Bronchial epithelial cell (primary cell): Measurements from ENCODE around the gene ZC3H7B. TPM values are rescaled to one million over a fixed set of nuclear protein-coding genes. Genes with fewer than 3 reads are reported as not detected.

Source experiments
- DNase-seq: peaks from one replicate; pipeline ENCODE4 v3.0.0-alpha.2; 2010; ENCODE audit warnings: low read depth
- FAIRE-seq: peaks from 2 replicates; lab custom pipeline; 2011; peaks lifted over from hg19 to GRCh38; lab: Jason Lieb, UNC
- H3K27me3 ChIP-seq: 2 replicates; pipeline ENCODE4 v1.5.1; 2011; ENCODE audit warnings: low read length; ENCODE audit not compliant: control insufficient read depth, insufficient read depth
- H3K36me3 ChIP-seq: 2 replicates; pipeline ENCODE4 v1.5.1; 2011; ENCODE audit warnings: low read length; ENCODE audit not compliant: control insufficient read depth, insufficient read depth
- H3K4me3 ChIP-seq: 2 replicates; pipeline ENCODE4 v1.5.1; 2011; ENCODE audit warnings: mild to moderate bottlenecking, low read depth, low read length, control low read depth
- total RNA-seq: library from RNA; depleted of rRNA; stranded (reverse); fragments of >200 nt; gene quantifications from 2 replicates; pipeline ENCODE4 v1.2.1, GENCODE V29; 2014
- TF ChIP-seq, protein P1 (sequence below): IDR thresholded peaks from 2 replicates; pipeline ENCODE4 v1.5.1; 2011; ENCODE audit warnings: mild to moderate bottlenecking, moderate library complexity, low read length, control low read depth, inconsistent platforms; ENCODE audit not compliant: insufficient read depth, severe bottlenecking

Gene ZC3H7B
- total RNA-seq, 1 donor from 2014 or later = 14.5 TPM

- DNase-seq (no peak), FAIRE-seq (no peak)
- TF ChIP-seq, protein P1, sequence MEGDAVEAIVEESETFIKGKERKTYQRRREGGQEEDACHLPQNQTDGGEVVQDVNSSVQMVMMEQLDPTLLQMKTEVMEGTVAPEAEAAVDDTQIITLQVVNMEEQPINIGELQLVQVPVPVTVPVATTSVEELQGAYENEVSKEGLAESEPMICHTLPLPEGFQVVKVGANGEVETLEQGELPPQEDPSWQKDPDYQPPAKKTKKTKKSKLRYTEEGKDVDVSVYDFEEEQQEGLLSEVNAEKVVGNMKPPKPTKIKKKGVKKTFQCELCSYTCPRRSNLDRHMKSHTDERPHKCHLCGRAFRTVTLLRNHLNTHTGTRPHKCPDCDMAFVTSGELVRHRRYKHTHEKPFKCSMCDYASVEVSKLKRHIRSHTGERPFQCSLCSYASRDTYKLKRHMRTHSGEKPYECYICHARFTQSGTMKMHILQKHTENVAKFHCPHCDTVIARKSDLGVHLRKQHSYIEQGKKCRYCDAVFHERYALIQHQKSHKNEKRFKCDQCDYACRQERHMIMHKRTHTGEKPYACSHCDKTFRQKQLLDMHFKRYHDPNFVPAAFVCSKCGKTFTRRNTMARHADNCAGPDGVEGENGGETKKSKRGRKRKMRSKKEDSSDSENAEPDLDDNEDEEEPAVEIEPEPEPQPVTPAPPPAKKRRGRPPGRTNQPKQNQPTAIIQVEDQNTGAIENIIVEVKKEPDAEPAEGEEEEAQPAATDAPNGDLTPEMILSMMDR = no peak
- Histone ChIP-seq H3K27me3 (peaks cover 5% of the 10 kb centered on the region), H3K36me3 (no peaks in the 10 kb centered on the region), H3K4me3 (no peak overlapping the region)
Measured at GRCh38 chr22:41366323-41367029, 65.2 kb downstream of the ZC3H7B start.

DNA sequence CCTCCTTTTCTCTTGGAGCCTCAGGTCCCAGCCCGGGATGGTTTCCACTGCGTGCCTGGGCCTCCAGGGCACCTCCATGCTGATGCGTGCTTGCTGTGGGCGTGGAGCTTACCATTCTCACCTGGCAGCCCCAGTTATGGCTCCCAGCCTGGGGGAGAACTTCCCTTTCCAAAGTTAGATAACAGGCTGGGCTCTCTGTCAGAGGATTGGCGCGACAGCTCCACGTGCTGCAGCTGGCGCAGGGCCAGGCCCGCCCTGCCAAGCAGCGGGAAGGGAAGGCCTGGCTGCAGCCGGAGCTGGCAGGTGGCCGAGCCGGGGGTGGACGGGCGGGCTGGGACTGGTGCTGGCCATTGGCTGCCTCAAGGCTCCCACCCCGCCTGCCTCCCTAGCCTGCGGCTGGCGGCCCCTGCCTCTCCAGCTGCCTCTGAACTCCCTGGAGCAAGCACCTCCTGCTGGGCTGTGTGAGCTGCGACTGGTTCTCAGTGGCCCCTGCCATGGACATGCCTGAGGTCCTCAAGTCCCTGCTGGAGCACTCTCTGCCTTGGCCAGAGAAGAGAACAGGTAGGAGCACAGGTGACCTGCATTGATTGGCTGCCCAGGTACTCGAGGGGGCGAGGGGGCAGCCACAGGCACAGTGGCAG lies 65.8 kb downstream of the ZC3H7B start:
- Histone ChIP-seq H3K36me3 (no peaks in the 10 kb centered on the region), H3K4me3 (peak overlapping the region; percentile 4), H3K27me3 (peaks cover 5% of the 10 kb centered on the region)
- peak; percentile 89 for DNase-seq
- FAIRE-seq = peak; percentile 58
- TF ChIP-seq, protein P1 = peak; percentile 26

DNA sequence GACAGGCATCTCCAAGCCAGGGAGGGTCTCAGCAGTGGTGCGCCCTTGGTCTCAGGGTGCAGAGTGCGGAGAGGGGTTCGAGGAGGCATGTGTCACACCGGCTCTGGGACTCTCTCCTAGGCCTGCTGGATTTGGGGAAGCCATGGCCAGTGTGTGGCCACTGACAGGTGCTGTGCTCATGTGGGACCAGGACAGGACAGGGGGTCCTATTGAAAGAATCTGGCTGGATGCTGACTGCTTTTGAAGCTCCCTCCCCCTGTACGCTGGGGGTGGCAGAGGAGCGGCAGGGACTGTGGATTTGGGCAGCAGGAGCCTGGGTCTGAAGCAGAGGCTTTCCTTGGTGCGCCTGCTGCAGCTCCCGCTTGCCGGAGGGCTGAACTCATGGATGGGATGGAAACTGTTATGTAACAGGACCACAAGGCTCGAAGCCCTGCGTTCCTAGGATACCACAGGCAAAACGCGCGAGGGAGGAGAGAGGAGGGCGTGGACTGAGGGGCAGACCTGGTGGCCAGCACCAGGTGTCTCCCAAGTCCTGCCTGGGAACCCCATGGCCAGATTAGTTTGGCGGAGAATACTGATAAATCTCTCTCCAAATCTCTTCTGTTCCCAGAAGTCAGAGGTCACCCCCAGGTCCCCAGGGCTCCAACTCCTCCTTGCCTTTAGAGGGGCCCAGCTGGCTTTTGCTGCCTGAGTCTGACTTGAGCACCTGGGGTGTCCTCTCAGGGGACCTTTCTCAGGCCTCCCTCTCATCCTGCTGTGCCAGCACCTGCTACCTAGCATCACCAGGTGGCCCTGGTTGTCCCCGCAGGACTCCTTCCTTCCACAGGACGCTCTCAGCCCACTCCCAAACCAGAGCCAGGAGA lies 66.6 kb downstream of the ZC3H7B start:
- H3K27me3 ChIP-seq = peaks cover 5% of the 10 kb centered on the region
- H3K4me3 ChIP-seq = peak overlapping the region; percentile 4
- DNase-seq = peak; percentile 13
- no peak for FAIRE-seq
- TF ChIP-seq, protein P1 = no peak
- no peaks in the 10 kb centered on the region for H3K36me3 ChIP-seq

DNA sequence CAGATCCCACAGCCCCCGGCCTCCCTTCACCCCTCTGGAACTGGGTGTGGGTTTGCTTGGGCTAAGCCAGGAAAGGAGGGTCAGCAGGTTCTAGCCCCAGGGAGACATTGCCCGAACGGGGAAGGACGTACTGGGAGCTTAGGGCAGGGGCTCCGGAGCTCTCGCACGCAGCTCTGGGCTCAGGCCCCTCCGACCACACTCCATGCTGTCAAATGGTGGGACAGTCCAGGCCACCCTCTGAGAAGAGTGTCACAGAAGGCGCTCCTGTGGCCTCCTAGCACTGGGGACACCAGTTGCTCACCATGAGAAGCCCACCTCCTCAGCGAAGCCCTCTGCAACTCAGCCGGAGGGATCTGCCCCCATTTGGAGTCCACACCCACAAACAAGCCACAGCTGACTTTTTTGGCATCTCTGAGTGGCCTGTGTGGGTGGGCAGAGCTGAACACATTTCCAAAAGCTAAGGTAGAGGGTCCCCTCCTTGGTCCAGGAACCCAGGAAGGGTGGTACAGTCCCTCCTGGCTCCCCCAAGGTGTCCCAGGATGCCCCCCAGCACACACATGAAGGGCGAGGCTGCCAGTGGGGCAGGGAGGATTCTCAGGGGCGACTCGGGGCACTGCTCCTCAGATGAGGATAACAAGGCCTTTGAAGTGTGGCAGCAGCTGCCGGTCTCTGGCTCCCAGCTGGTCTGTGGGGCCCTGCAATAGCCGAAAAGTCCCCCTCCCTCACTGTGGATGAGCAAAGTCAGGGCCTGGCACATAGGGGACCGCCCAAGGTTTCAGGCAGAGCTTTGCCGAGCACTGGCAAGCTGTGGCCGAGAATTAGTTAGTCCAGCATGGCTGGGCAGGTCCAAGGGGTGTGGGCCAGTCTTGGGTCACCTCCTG lies 67.5 kb downstream of the ZC3H7B start:
- Histone ChIP-seq H3K4me3 (no peak overlapping the region), H3K36me3 (no peaks in the 10 kb centered on the region), H3K27me3 (peaks cover 5% of the 10 kb centered on the region)
- TF ChIP-seq, protein P1 = no peak
- no peak for FAIRE-seq
- no peak for DNase-seq

- Histone ChIP-seq H3K36me3 (no peaks in the 10 kb centered on the region), H3K27me3 (peaks cover 5% of the 10 kb centered on the region), H3K4me3 (no peak overlapping the region)
- FAIRE-seq = no peak
- no peak for DNase-seq
- TF ChIP-seq, protein P1 = no peak
Measured at GRCh38 chr22:41369424-41369745, 68.1 kb downstream of the ZC3H7B start.
